HEK293 (cell line): ENCODE data around the gene IRX3.
A peak's percentile ranks its signal among the peaks of the same experiment; 100 is the strongest.

ENCODE experiments used
- CTCF ChIA-PET: fragments of 350-600 bp; formaldehyde crosslinking; extraction: SDS; loops from one replicate; lab custom pipeline; 2021; ENCODE audit warnings: antibody characterized with exemption; lab: Yijun Ruan, JAX
- POLR2A ChIA-PET: fragments of 300-600 bp; formaldehyde crosslinking; extraction: SDS; loops from one replicate; lab custom pipeline; 2020; ENCODE audit warnings: antibody characterized with exemption, inconsistent platforms; lab: Yijun Ruan, JAX
- H3K27ac ChIP-seq: fragments of 200-500 bp; sonication (Bioruptor generic); 2 replicates; pipeline ENCODE4 v1.5.1; 2014; ENCODE audit warnings: low read depth, low read length, control low read depth, inconsistent platforms; ENCODE audit errors: extremely low read depth
- H3K36me3 ChIP-seq, 2 experiments: fragments of 200-500 bp in 1 of 2; sonication (Bioruptor generic) in 1 of 2; 1 replicate in 1 of 2; 2 replicates in 1 of 2; pipeline ENCODE4 v1.5.1; 2014 to 2017; ENCODE audit warnings: inconsistent platforms in 2 of 2, low read length in 2 of 2; ENCODE audit not compliant: control insufficient read depth in 2 of 2, insufficient read depth in 1 of 2
- H3K4me1 ChIP-seq: fragments of 200-500 bp; sonication (Bioruptor generic); 2 replicates; pipeline ENCODE4 v1.5.1; 2014; ENCODE audit warnings: mild to moderate bottlenecking, low read length, inconsistent platforms; ENCODE audit not compliant: control insufficient read depth, insufficient read depth
- H3K4me3 ChIP-seq: 2 replicates; pipeline ENCODE4 v1.5.1; 2011; ENCODE audit warnings: low read depth, mild to moderate bottlenecking, control low read depth, low read length, moderate library complexity
- H3K9me3 ChIP-seq: fragments of 200-500 bp; sonication (Bioruptor generic); 2 replicates; pipeline ENCODE4 v1.5.1; 2014; ENCODE audit warnings: low read depth, low read length, inconsistent platforms; ENCODE audit not compliant: control insufficient read depth, insufficient read depth
- EGR2 ChIP-seq: fragments of 450-650 bp; formaldehyde crosslinking; IDR thresholded peaks from 2 replicates; pipeline ENCODE4 v1.5.1; 2016; ENCODE audit warnings: low read depth, missing biosample characterization, missing genetic modification characterization
- KLF9 ChIP-seq: fragments of 450-650 bp; formaldehyde crosslinking; IDR thresholded peaks from 2 replicates; pipeline ENCODE4 v1.5.1; 2016; ENCODE audit warnings: missing biosample characterization, missing genetic modification characterization, low read depth
- SCRT1 ChIP-seq: fragments of 450-650 bp; formaldehyde crosslinking; IDR thresholded peaks from 2 replicates; pipeline ENCODE4 v1.5.1; 2016; ENCODE audit warnings: missing biosample characterization, missing genetic modification characterization, borderline replicate concordance
- SP2 ChIP-seq: fragments of 450-650 bp; formaldehyde crosslinking; IDR thresholded peaks from 2 replicates; pipeline ENCODE4 v1.5.1; 2016; ENCODE audit warnings: missing biosample characterization, missing genetic modification characterization
- ZBTB48 ChIP-seq: fragments of 450-650 bp; formaldehyde crosslinking; IDR thresholded peaks from 2 replicates; pipeline ENCODE4 v1.5.1; 2016; ENCODE audit warnings: missing biosample characterization, missing genetic modification characterization
- ZBTB8A ChIP-seq: fragments of 450-650 bp; formaldehyde crosslinking; IDR thresholded peaks from 2 replicates; pipeline ENCODE4 v1.5.1; 2016; ENCODE audit warnings: missing biosample characterization, missing genetic modification characterization
- ZFP69B ChIP-seq: fragments of 450-650 bp; formaldehyde crosslinking; IDR thresholded peaks from 2 replicates; pipeline ENCODE4 v1.5.1; 2016; ENCODE audit warnings: missing biosample characterization, missing genetic modification characterization
- ZNF239 ChIP-seq: fragments of 450-650 bp; formaldehyde crosslinking; IDR thresholded peaks from 2 replicates; pipeline ENCODE4 v1.5.1; 2016; ENCODE audit warnings: missing biosample characterization, missing genetic modification characterization
- ZNF394 ChIP-seq: fragments of 450-650 bp; formaldehyde crosslinking; IDR thresholded peaks from 2 replicates; pipeline ENCODE4 v1.5.1; 2016; ENCODE audit warnings: missing biosample characterization, missing genetic modification characterization, mild to moderate bottlenecking, moderate library complexity, borderline replicate concordance
- ZNF398 ChIP-seq: fragments of 450-650 bp; formaldehyde crosslinking; IDR thresholded peaks from 2 replicates; pipeline ENCODE4 v1.5.1; 2017; ENCODE audit warnings: missing biosample characterization, missing genetic modification characterization
- ZNF416 ChIP-seq: fragments of 450-650 bp; formaldehyde crosslinking; IDR thresholded peaks from 2 replicates; pipeline ENCODE4 v1.5.1; 2016; ENCODE audit warnings: missing biosample characterization, missing genetic modification characterization
- ZNF518A ChIP-seq: fragments of 450-650 bp; formaldehyde crosslinking; conservative IDR thresholded peaks from 2 replicates; pipeline ENCODE4 v1.5.1; 2016; ENCODE audit warnings: low read depth, missing biosample characterization, missing genetic modification characterization
- ZNF585B ChIP-seq: fragments of 450-650 bp; formaldehyde crosslinking; IDR thresholded peaks from 2 replicates; pipeline ENCODE4 v1.5.1; 2016; ENCODE audit warnings: missing biosample characterization, missing genetic modification characterization
- ZNF664 ChIP-seq: fragments of 450-650 bp; formaldehyde crosslinking; IDR thresholded peaks from 2 replicates; pipeline ENCODE4 v1.5.1; 2016; ENCODE audit warnings: missing biosample characterization, missing genetic modification characterization
- ZNF677 ChIP-seq: fragments of 450-650 bp; IDR thresholded peaks from 2 replicates; pipeline ENCODE4 v1.5.0; 2018; ENCODE audit warnings: missing biosample characterization, mild to moderate bottlenecking, missing genetic modification characterization, moderate library complexity
- ZSCAN18 ChIP-seq: fragments of 450-650 bp; formaldehyde crosslinking; IDR thresholded peaks from 2 replicates; pipeline ENCODE4 v1.5.1; 2016; ENCODE audit warnings: missing biosample characterization, missing genetic modification characterization
- TF ChIP-seq, protein P1 (sequence below): fragments of 450-650 bp; formaldehyde crosslinking; IDR thresholded peaks from 2 replicates; pipeline ENCODE4 v1.5.1; 2016; ENCODE audit warnings: missing biosample characterization, missing genetic modification characterization, borderline replicate concordance
- TF ChIP-seq, protein P2 (sequence below): fragments of 450-650 bp; formaldehyde crosslinking; IDR thresholded peaks from 2 replicates; pipeline ENCODE4 v1.5.1; 2016; ENCODE audit warnings: missing biosample characterization, missing genetic modification characterization

The IRX3 gene

DNA sequence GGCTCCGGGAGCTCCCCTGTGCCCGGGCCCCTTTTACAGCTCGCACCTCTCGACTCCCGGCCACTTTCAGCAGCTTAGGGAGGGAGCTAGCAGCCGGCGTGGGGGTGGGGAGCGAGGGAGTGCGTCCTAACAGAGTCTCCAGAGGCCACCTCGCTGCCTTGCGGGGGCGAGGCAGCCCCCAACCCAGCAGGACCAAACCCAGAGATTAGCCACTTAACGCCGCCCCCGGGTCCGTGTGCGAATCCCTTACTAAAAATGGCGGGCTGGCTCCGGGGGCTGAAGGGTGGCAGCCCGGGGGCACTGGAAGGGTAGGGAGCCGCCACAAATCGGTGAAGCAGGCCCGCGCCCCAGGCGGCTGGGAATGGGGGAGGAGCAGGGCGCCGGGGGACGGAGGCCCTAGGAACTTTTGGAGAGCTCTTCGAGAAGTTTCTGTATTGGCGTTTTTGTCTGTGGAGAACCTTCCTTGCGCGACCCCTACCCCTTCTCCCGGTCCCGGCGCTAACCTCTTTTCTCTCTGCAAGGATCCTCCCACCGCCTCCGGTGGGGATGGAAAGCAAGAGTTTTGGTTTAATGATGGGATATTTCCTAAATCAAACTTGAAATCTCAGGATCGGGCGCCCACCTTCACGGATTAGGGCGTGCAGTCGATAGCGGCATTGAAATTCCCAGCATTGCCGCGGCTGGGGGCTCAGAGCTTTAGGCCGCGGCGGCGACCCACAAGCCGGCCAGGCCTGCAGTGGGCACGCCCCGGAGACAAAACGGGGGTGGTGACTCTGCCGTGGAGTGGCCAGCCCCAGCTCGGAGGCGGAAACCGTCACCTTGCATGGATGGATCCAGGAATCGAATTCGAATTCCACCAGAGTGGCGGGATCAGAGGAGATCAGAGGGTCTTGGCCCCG is 793 bp upstream of the IRX3 start (continued):
- TF ChIP-seq ZNF398 (peak; percentile 17), EGR2 (peak; percentile 79), ZNF239 (tag by site-specific recombination) (no peak), ZBTB8A (tag by site-specific recombination) (peak; percentile 79), SCRT1 (no peak), ZNF394 (tag by site-specific recombination) (peak; percentile 24; the same call in 1 of the 2 replicates)
- TF ChIP-seq, all 188 proteins: peak for 14

DNA sequence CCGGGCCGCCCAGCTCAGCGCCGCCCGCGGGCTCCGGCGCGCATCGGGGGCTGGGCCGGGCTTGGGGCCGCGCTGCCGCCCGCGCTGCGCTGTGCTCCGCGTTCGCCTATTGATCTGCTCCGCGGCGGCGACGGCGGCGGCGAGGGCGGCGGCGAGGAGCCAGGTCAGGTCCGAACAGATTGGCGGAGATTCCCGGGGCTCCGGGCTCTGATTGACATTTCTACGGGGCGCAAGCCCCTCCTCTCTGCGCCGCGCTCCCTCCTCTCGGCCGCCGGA is 559 bp downstream of the IRX3 start:
- POLR2A ChIA-PET = interaction anchor here (0.6 to 3.4 kb wide), 5 partner anchors 14 to 644 kb away, joined by 3 to 23 read pairs (median 4); partner anchors contain the start of gene IRX5
- CTCF ChIA-PET = interaction anchor here (0.7 to 1.4 kb wide), 2 partner anchors 512 to 736 kb away, joined by 3 read pairs; no protein-coding TSS in a partner anchor
- Histone ChIP-seq H3K4me3 (peak overlapping the region; percentile 65), H3K36me3 (peaks cover 10 to 29% of the 10 kb centered on the region in 2 experiments), H3K4me1 (0 out of 2 replicates have a peak, but pooled peaks cover 2% of the 10 kb centered on the region), H3K27ac (peak overlapping the region; percentile 98), H3K9me3 (no peaks in the 10 kb centered on the region)
- TF ChIP-seq SP2 (tag by site-specific recombination) (no peak), ZBTB48 (tag by site-specific recombination) (no peak), ZNF416 (tag by site-specific recombination) (no peak), ZNF664 (tag by site-specific recombination) (no peak), ZNF677 (tag by site-specific recombination) (no peak), ZNF518A (tag by site-specific recombination) (no peak), ZFP69B (tag by site-specific recombination) (no peak), KLF9 (tag by site-specific recombination) (no peak), ZNF585B (tag by site-specific recombination) (no peak), ZSCAN18 (tag by site-specific recombination) (no peak)
- TF ChIP-seq, protein P1, sequence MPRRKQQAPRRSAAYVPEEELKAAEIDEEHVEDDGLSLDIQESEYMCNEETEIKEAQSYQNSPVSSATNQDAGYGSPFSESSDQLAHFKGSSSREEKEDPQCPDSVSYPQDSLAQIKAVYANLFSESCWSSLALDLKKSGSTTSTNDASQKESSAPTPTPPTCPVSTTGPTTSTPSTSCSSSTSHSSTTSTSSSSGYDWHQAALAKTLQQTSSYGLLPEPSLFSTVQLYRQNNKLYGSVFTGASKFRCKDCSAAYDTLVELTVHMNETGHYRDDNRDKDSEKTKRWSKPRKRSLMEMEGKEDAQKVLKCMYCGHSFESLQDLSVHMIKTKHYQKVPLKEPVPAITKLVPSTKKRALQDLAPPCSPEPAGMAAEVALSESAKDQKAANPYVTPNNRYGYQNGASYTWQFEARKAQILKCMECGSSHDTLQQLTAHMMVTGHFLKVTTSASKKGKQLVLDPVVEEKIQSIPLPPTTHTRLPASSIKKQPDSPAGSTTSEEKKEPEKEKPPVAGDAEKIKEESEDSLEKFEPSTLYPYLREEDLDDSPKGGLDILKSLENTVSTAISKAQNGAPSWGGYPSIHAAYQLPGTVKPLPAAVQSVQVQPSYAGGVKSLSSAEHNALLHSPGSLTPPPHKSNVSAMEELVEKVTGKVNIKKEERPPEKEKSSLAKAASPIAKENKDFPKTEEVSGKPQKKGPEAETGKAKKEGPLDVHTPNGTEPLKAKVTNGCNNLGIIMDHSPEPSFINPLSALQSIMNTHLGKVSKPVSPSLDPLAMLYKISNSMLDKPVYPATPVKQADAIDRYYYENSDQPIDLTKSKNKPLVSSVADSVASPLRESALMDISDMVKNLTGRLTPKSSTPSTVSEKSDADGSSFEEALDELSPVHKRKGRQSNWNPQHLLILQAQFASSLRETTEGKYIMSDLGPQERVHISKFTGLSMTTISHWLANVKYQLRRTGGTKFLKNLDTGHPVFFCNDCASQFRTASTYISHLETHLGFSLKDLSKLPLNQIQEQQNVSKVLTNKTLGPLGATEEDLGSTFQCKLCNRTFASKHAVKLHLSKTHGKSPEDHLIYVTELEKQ (tag by site-specific recombination) = no peak
- TF ChIP-seq, protein P2, sequence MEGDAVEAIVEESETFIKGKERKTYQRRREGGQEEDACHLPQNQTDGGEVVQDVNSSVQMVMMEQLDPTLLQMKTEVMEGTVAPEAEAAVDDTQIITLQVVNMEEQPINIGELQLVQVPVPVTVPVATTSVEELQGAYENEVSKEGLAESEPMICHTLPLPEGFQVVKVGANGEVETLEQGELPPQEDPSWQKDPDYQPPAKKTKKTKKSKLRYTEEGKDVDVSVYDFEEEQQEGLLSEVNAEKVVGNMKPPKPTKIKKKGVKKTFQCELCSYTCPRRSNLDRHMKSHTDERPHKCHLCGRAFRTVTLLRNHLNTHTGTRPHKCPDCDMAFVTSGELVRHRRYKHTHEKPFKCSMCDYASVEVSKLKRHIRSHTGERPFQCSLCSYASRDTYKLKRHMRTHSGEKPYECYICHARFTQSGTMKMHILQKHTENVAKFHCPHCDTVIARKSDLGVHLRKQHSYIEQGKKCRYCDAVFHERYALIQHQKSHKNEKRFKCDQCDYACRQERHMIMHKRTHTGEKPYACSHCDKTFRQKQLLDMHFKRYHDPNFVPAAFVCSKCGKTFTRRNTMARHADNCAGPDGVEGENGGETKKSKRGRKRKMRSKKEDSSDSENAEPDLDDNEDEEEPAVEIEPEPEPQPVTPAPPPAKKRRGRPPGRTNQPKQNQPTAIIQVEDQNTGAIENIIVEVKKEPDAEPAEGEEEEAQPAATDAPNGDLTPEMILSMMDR (tag by site-specific recombination) = no peak
